Tibial nerve (tissue), 4 donors: ENCODE measurements around the gene SGCG.

Source experiments
- EP300 ChIP-seq, 2 donors: sonication (generic); formaldehyde crosslinking; IDR thresholded peaks; one replicate each; pipeline ENCODE4 v1.6.1; 2017; ENCODE audit warnings: antibody characterized with exemption in 2 of 2, mild to moderate bottlenecking in 1 of 2
- POLR2A ChIP-seq, 2 donors: fragments of 450-650 bp; IDR thresholded peaks; one replicate each; pipeline ENCODE4 v1.6.1; 2017; ENCODE audit warnings: antibody characterized with exemption in 2 of 2, mild to moderate bottlenecking in 2 of 2, moderate library complexity in 2 of 2
- TF ChIP-seq, protein P1 (sequence below), 5 experiments: fragments of 200-600 bp in 3 of 5; fragments of 450-650 bp in 2 of 5; sonication (generic) in 3 of 5; IDR thresholded peaks; one replicate each; pipeline ENCODE4 v1.5.1; 2016 to 2019; ENCODE audit warnings: antibody characterized with exemption in 5 of 5, mild to moderate bottlenecking in 3 of 5, moderate library complexity in 2 of 5

DNA sequence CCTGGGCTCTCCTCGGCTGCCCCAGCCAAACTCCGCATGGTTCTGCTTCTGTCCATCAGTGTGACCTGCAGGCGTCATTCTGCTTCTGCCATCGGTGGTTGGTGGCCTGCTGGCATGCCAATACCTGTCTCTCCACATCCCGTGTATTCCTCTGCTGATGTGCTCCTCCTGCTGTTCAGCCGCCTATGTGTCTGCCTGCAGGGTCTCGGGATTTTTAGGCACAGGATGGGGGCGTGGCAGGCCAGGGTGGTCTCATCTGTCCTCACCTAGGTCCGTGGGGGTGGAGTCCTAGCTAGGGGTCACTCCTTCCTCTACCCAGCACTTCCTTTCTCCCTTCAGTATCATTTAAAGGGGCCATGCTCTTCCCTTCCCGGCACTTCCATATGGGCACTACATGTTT is 33.0 kb upstream of the SGCG start:
- TF ChIP-seq, protein P1, sequence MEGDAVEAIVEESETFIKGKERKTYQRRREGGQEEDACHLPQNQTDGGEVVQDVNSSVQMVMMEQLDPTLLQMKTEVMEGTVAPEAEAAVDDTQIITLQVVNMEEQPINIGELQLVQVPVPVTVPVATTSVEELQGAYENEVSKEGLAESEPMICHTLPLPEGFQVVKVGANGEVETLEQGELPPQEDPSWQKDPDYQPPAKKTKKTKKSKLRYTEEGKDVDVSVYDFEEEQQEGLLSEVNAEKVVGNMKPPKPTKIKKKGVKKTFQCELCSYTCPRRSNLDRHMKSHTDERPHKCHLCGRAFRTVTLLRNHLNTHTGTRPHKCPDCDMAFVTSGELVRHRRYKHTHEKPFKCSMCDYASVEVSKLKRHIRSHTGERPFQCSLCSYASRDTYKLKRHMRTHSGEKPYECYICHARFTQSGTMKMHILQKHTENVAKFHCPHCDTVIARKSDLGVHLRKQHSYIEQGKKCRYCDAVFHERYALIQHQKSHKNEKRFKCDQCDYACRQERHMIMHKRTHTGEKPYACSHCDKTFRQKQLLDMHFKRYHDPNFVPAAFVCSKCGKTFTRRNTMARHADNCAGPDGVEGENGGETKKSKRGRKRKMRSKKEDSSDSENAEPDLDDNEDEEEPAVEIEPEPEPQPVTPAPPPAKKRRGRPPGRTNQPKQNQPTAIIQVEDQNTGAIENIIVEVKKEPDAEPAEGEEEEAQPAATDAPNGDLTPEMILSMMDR (IDR thresholded peaks at IDR 0.05), result no peak
- TF ChIP-seq EP300 (IDR thresholded peaks at IDR 0.05) (no peak), POLR2A (IDR thresholded peaks at IDR 0.05) (no peak)
